ENCODE measurements around the gene CHSY3.

- TF ChIP-seq CTCF (IDR thresholded peaks at IDR 0.05) = no peak
- TF ChIP-seq POLR2A (IDR thresholded peaks at IDR 0.05) = no peak
Observed at GRCh38 chr5:130021000-130021399, 116.7 kb downstream of the CHSY3 start.
